HEK293 (cell line): ENCODE data around the gene HSPBAP1.

Source experiments
- GLIS2 ChIP-seq: fragments of 450-650 bp; formaldehyde crosslinking; IDR thresholded peaks from 2 replicates; pipeline ENCODE4 v1.5.1; 2016; ENCODE audit warnings: missing biosample characterization, missing genetic modification characterization
- HIC1 ChIP-seq: fragments of 450-650 bp; formaldehyde crosslinking; IDR thresholded peaks from 2 replicates; pipeline ENCODE4 v1.5.1; 2016; ENCODE audit warnings: missing biosample characterization, missing genetic modification characterization
- HOXD13 ChIP-seq: sonication (generic); formaldehyde crosslinking; IDR thresholded peaks from 2 replicates; pipeline ENCODE4 v1.8.0; 2022; ENCODE audit warnings: missing genetic modification reagents, borderline replicate concordance
- IKZF3 ChIP-seq: fragments of 450-650 bp; IDR thresholded peaks from 2 replicates; pipeline ENCODE4 v1.5.0; 2018; ENCODE audit warnings: missing biosample characterization, mild to moderate bottlenecking, missing genetic modification characterization, moderate library complexity
- MEIS1 ChIP-seq: sonication (generic); formaldehyde crosslinking; IDR thresholded peaks from 2 replicates; pipeline ENCODE4 v1.8.1; 2022; ENCODE audit warnings: missing genetic modification reagents, mild to moderate bottlenecking, borderline replicate concordance
- OVOL3 ChIP-seq: fragments of 450-650 bp; formaldehyde crosslinking; IDR thresholded peaks from 2 replicates; pipeline ENCODE4 v1.5.1; 2016; ENCODE audit warnings: missing biosample characterization, missing genetic modification characterization
- PATZ1 ChIP-seq: fragments of 450-650 bp; formaldehyde crosslinking; IDR thresholded peaks from 2 replicates; pipeline ENCODE4 v1.5.1; 2016; ENCODE audit warnings: missing biosample characterization, missing genetic modification characterization
- SETDB1 ChIP-seq: IDR thresholded peaks from one replicate; pipeline ENCODE4 v1.6.1; 2017; ENCODE audit warnings: mild to moderate bottlenecking, low read length, moderate library complexity, mixed read lengths; ENCODE audit not compliant: insufficient read length
- SP2 ChIP-seq: fragments of 450-650 bp; formaldehyde crosslinking; IDR thresholded peaks from 2 replicates; pipeline ENCODE4 v1.5.1; 2016; ENCODE audit warnings: missing biosample characterization, missing genetic modification characterization
- SP7 ChIP-seq: fragments of 450-650 bp; formaldehyde crosslinking; IDR thresholded peaks from 2 replicates; pipeline ENCODE4 v1.5.1; 2016; ENCODE audit warnings: missing biosample characterization, missing genetic modification characterization
- ZBTB10 ChIP-seq: fragments of 450-650 bp; formaldehyde crosslinking; IDR thresholded peaks from 2 replicates; pipeline ENCODE4 v1.5.1; 2016; ENCODE audit warnings: missing biosample characterization, missing genetic modification characterization
- ZBTB21 ChIP-seq: fragments of 450-650 bp; formaldehyde crosslinking; IDR thresholded peaks from 2 replicates; pipeline ENCODE4 v1.5.1; 2017; ENCODE audit warnings: missing biosample characterization, missing genetic modification characterization
- ZBTB8A ChIP-seq: fragments of 450-650 bp; formaldehyde crosslinking; IDR thresholded peaks from 2 replicates; pipeline ENCODE4 v1.5.1; 2016; ENCODE audit warnings: missing biosample characterization, missing genetic modification characterization
- ZFP69B ChIP-seq: fragments of 450-650 bp; formaldehyde crosslinking; IDR thresholded peaks from 2 replicates; pipeline ENCODE4 v1.5.1; 2016; ENCODE audit warnings: missing biosample characterization, missing genetic modification characterization
- ZIC2 ChIP-seq: fragments of 450-650 bp; formaldehyde crosslinking; IDR thresholded peaks from 2 replicates; pipeline ENCODE4 v1.5.1; 2016; ENCODE audit warnings: missing biosample characterization, missing genetic modification characterization
- ZNF10 ChIP-seq: fragments of 450-650 bp; formaldehyde crosslinking; IDR thresholded peaks from 2 replicates; pipeline ENCODE4 v1.5.1; 2017; ENCODE audit warnings: missing biosample characterization, missing genetic modification characterization
- ZNF175 ChIP-seq: fragments of 450-650 bp; formaldehyde crosslinking; IDR thresholded peaks from 2 replicates; pipeline ENCODE4 v1.5.1; 2016; ENCODE audit warnings: missing biosample characterization, missing genetic modification characterization
- ZNF214 ChIP-seq: fragments of 450-650 bp; formaldehyde crosslinking; IDR thresholded peaks from 2 replicates; pipeline ENCODE4 v1.5.1; 2017; ENCODE audit warnings: missing biosample characterization, mild to moderate bottlenecking, missing genetic modification characterization, borderline replicate concordance
- ZNF391 ChIP-seq: fragments of 450-650 bp; formaldehyde crosslinking; IDR thresholded peaks from 2 replicates; pipeline ENCODE4 v1.5.1; 2016; ENCODE audit warnings: low read depth, missing biosample characterization, missing genetic modification characterization, borderline replicate concordance
- ZNF394 ChIP-seq: fragments of 450-650 bp; formaldehyde crosslinking; IDR thresholded peaks from 2 replicates; pipeline ENCODE4 v1.5.1; 2016; ENCODE audit warnings: missing biosample characterization, missing genetic modification characterization, mild to moderate bottlenecking, moderate library complexity, borderline replicate concordance
- ZNF501 ChIP-seq: fragments of 450-650 bp; formaldehyde crosslinking; IDR thresholded peaks from 2 replicates; pipeline ENCODE4 v1.5.1; 2016; ENCODE audit warnings: missing biosample characterization, missing genetic modification characterization
- ZNF629 ChIP-seq: fragments of 450-650 bp; formaldehyde crosslinking; IDR thresholded peaks from 2 replicates; pipeline ENCODE4 v1.5.1; 2017; ENCODE audit warnings: missing biosample characterization, missing genetic modification characterization
- ZNF639 ChIP-seq: fragments of 450-650 bp; formaldehyde crosslinking; IDR thresholded peaks from 2 replicates; pipeline ENCODE4 v1.5.1; 2016; ENCODE audit warnings: missing biosample characterization, missing genetic modification characterization
- ZNF670 ChIP-seq: fragments of 450-650 bp; formaldehyde crosslinking; IDR thresholded peaks from 2 replicates; pipeline ENCODE4 v1.5.1; 2016; ENCODE audit warnings: missing biosample characterization, missing genetic modification characterization, low read depth
- ZSCAN18 ChIP-seq: fragments of 450-650 bp; formaldehyde crosslinking; IDR thresholded peaks from 2 replicates; pipeline ENCODE4 v1.5.1; 2016; ENCODE audit warnings: missing biosample characterization, missing genetic modification characterization
- ZSCAN4 ChIP-seq: fragments of 450-650 bp; formaldehyde crosslinking; IDR thresholded peaks from 2 replicates; pipeline ENCODE4 v1.5.1; 2017; ENCODE audit warnings: missing biosample characterization, missing genetic modification characterization

Gene HSPBAP1

GRCh38 chr3:122793568-122794416, at the start of gene HSPBAP1 (continued):
- TF ChIP-seq ZBTB10 (tag by site-specific recombination) (0 out of 2 replicates have a peak, but pooled peaks have one; percentile 31), ZNF629 (peak; percentile 47), ZNF639 (tag by site-specific recombination) (peak; percentile 15; the same call in 1 of the 2 replicates), ZNF175 (no peak), ZBTB8A (peak; percentile 24; the same call in 1 of the 2 replicates), IKZF3 (tag by site-specific recombination) (peak; percentile 82), ZIC2 (tag by site-specific recombination) (peak; percentile 54), ZNF670 (tag by site-specific recombination) (no peak), OVOL3 (tag by site-specific recombination) (0 out of 2 replicates have a peak, but pooled peaks have one; percentile 5), MEIS1 (CRISPR knock-in tag) (no peak), HOXD13 (CRISPR knock-in tag) (no peak), ZSCAN18 (tag by site-specific recombination) (no peak), GLIS2 (peak; percentile 63; the same call in 1 of the 2 replicates), ZNF10 (tag by site-specific recombination) (no peak), ZSCAN4 (tag by site-specific recombination) (peak; percentile 24; the same call in 1 of the 2 replicates), ZNF391 (tag by site-specific recombination) (0 out of 2 replicates have a peak, but pooled peaks have one; percentile 17), SP2 (peak; percentile 76), PATZ1 (tag by site-specific recombination) (peak; percentile 58), SETDB1 (peak; percentile 72), ZFP69B (tag by site-specific recombination) (peak; percentile 70; the same call in 1 of the 2 replicates), SP7 (tag by site-specific recombination) (peak; percentile 52), ZNF394 (tag by site-specific recombination) (peak; percentile 89), HIC1 (tag by site-specific recombination) (peak; percentile 63), ZNF214 (tag by site-specific recombination) (no peak), ZBTB21 (tag by site-specific recombination) (peak; percentile 15; the same call in 1 of the 2 replicates), ZNF501 (tag by site-specific recombination) (peak; percentile 77; the same call in 1 of the 2 replicates)
